Stimulated activated CD4-positive, alpha-beta T cell treated with anti-CD3 and anti-CD28 coated beads, Interleukin-2, amount 100 ng/mL, for 24 hours (primary cell): Measurements from ENCODE around the gene LIPE.
"Not testable (repeated sequence)": the region's sequence is repeated elsewhere in the genome, so short reads cannot be mapped to it uniquely, and the experiment has no call there.

Experiments
- DNase-seq, 2 donors: peaks; one replicate each; pipeline ENCODE4 v3.0.0-alpha.2; 2020

The LIPE gene

GRCh38 chr19:42427313-42427712 is at the start of gene LIPE:
TSS of gene LIPE (minus strand) at chr19:42427388. CDS start at chr19:42427149, 239 bp downstream.
- DNase-seq = no peak

- DNase-seq = no peak
Measured at GRCh38 chr19:42475366-42475765, 48.2 kb upstream of the LIPE start.

GRCh38 chr19:42474743-42475142 is 47.6 kb upstream of the LIPE start:
- DNase-seq = no peak

- no peak for DNase-seq
Measured at GRCh38 chr19:42473686-42474085, 46.5 kb upstream of the LIPE start.

GRCh38 chr19:42472402-42473147 is 45.4 kb upstream of the LIPE start:
- DNase-seq = no peak

- DNase-seq = no peak
Measured at GRCh38 chr19:42471554-42472249, 44.5 kb upstream of the LIPE start.

- no peak for DNase-seq
Measured at GRCh38 chr19:42469311-42470235, 42.4 kb upstream of the LIPE start.

- no peak for DNase-seq
Measured at GRCh38 chr19:42468273-42468796, 41.1 kb upstream of the LIPE start.

GRCh38 chr19:42467183-42467760 is 40.1 kb upstream of the LIPE start:
- DNase-seq = no peak

- no peak for DNase-seq
Measured at GRCh38 chr19:42466521-42467182, 39.5 kb upstream of the LIPE start.

- DNase-seq = no peak
Measured at GRCh38 chr19:42465827-42466280, 38.7 kb upstream of the LIPE start.

GRCh38 chr19:42461700-42462324 is 34.6 kb upstream of the LIPE start:
- DNase-seq = no peak

GRCh38 chr19:42461231-42461630 is 34.0 kb upstream of the LIPE start:
- DNase-seq = not testable (repeated sequence)

GRCh38 chr19:42459926-42460325 is 32.7 kb upstream of the LIPE start:
- no peak for DNase-seq

GRCh38 chr19:42455621-42456081 is 28.5 kb upstream of the LIPE start:
- DNase-seq = no peak

- DNase-seq = no peak
Measured at GRCh38 chr19:42455086-42455485, 27.9 kb upstream of the LIPE start.

GRCh38 chr19:42452590-42452989 is 25.4 kb upstream of the LIPE start:
- DNase-seq = no peak

- peak; percentile 71 to 77 for DNase-seq
Measured at GRCh38 chr19:42450314-42450934, 23.2 kb upstream of the LIPE start.

- not testable (repeated sequence) for DNase-seq
Measured at GRCh38 chr19:42448306-42448705, 21.1 kb upstream of the LIPE start.

GRCh38 chr19:42445948-42446347 is 18.8 kb upstream of the LIPE start:
- DNase-seq = no peak

GRCh38 chr19:42443944-42444398 is 16.8 kb upstream of the LIPE start:
- DNase-seq = no peak
